Loucy (cell line): ENCODE measurements around the gene TMEM245.

Experiments used
- H2AFZ ChIP-seq: fragments of 200-600 bp; sonication (generic); 2 replicates; pipeline ENCODE4 v1.6.0; 2016; ENCODE audit warnings: antibody characterized with exemption, mild to moderate bottlenecking, low read length, moderate library complexity
- H3F3A ChIP-seq: fragments of 200-600 bp; 2 replicates; pipeline ENCODE4 v1.6.0; 2016; ENCODE audit warnings: antibody characterized with exemption, low read depth, mild to moderate bottlenecking
- H3K27me3 ChIP-seq: fragments of 200-600 bp; sonication (generic); 2 replicates; pipeline ENCODE4 v1.6.1; 2014; ENCODE audit warnings: low read length, mild to moderate bottlenecking; ENCODE audit not compliant: insufficient read depth, poor library complexity, severe bottlenecking
- H3K36me3 ChIP-seq: fragments of 200-600 bp; sonication (generic); 2 replicates; pipeline ENCODE4 v1.6.1; 2016; ENCODE audit warnings: low read length; ENCODE audit not compliant: insufficient read depth
- H3K4me1 ChIP-seq: fragments of 200-600 bp; sonication (generic); 2 replicates; pipeline ENCODE4 v1.5.1; 2014; ENCODE audit warnings: low read length, mild to moderate bottlenecking; ENCODE audit not compliant: insufficient read depth, poor library complexity, severe bottlenecking
- H3K4me2 ChIP-seq: fragments of 200-600 bp; sonication (generic); 2 replicates; pipeline ENCODE4 v1.6.0; 2014; ENCODE audit warnings: antibody characterized with exemption, low read length, low read depth, mild to moderate bottlenecking; ENCODE audit not compliant: poor library complexity, severe bottlenecking
- H3K4me3 ChIP-seq: fragments of 200-600 bp; sonication (generic); 2 replicates; pipeline ENCODE4 v1.5.1; 2014; ENCODE audit warnings: low read length, mild to moderate bottlenecking, mixed read lengths; ENCODE audit not compliant: poor library complexity, severe bottlenecking
- H3K79me2 ChIP-seq: fragments of 200-600 bp; sonication (generic); 2 replicates; pipeline ENCODE4 v1.6.1; 2014; ENCODE audit warnings: low read length; ENCODE audit not compliant: insufficient read depth
- H3K9ac ChIP-seq: fragments of 200-600 bp; sonication (generic); 2 replicates; pipeline ENCODE4 v1.6.0; 2014; ENCODE audit warnings: mild to moderate bottlenecking, low read depth, low read length, moderate library complexity; ENCODE audit not compliant: poor library complexity, severe bottlenecking
- H3K9me2 ChIP-seq: fragments of 200-600 bp; sonication (generic); replicated peaks from 2 replicates; pipeline ENCODE4 v1.6.1; 2016; ENCODE audit warnings: low read depth, low read length, mixed read lengths
- H3K9me3 ChIP-seq: fragments of 200-600 bp; sonication (generic); 2 replicates; pipeline ENCODE4 v1.6.1; 2014; ENCODE audit warnings: mild to moderate bottlenecking, antibody characterized with exemption, low read length, low read depth; ENCODE audit not compliant: insufficient read depth
- H4K20me1 ChIP-seq: fragments of 200-600 bp; sonication (generic); 2 replicates; pipeline ENCODE4 v1.6.0; 2014; ENCODE audit warnings: antibody characterized with exemption, low read length, mild to moderate bottlenecking; ENCODE audit not compliant: insufficient read depth, poor library complexity, severe bottlenecking
- EZH2phosphoT487 ChIP-seq: fragments of 200-600 bp; IDR thresholded peaks from 2 replicates; pipeline ENCODE4 v1.6.1; 2018; ENCODE audit warnings: antibody characterized with exemption, mild to moderate bottlenecking, moderate library complexity, borderline replicate concordance
- TF ChIP-seq, protein P1 (sequence below): fragments of 200-600 bp; sonication (generic); conservative IDR thresholded peaks from 2 replicates; pipeline ENCODE4 v1.5.1; 2014; ENCODE audit warnings: mild to moderate bottlenecking, antibody characterized with exemption, low read length

Gene TMEM245

DNA sequence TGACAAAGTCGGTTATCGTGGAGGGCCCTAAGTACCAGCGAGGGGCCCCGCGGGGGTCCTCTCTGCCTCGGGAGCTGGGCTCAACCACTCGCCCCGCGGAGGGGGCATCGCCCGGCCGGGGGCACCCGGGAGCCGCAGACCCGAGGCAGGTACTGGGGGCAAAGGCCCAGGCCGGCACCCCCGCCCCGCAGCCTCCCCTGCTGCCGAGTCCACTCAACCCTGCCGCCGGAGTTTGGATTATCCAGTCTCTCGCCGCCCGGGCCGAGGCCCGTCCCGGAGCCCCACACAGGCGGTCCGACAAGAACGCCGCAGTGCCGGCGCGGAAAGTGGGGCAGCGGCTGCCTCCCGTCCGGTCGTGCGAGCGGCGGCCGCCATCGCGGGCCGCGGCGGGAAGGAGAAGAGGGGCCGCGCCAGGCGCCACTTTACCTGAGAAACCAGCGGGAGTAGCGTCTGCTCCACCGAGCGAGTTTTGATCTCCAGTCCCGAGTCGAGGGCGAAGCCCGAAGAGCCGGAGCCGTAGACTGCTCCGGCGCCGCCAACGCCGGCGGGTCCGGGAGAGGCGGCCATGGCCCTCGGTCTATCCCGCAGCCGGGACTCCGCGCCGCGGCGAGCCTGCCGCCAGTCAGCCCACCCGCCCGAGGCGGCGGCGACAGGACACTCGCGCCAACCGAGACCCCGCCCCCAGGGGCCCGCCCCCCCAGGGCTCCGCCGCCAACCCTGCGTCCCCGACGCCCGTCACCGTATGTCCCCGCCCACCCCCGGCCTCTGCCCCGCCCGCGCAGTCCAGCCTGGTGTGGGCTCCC lies 106.7 kb downstream of the TMEM245 start, which contains the start of gene CTNNAL1:
TSS of gene CTNNAL1 (minus strand) at position 624 of the 803 bp plus-strand sequence. CDS start at position 567, 57 bp downstream.
- H3K4me3 ChIP-seq, result peak within 1 kb of the TSS; percentile 84
- peaks cover 11% of the 10 kb centered on the region; the same call in 1 of the 2 replicates for H3K79me2 ChIP-seq
- peak within 1 kb of the TSS; percentile 98 for H3K4me2 ChIP-seq
- H3K27me3 ChIP-seq, result peaks cover 16% of the 10 kb centered on the region
- TF ChIP-seq, protein P1, sequence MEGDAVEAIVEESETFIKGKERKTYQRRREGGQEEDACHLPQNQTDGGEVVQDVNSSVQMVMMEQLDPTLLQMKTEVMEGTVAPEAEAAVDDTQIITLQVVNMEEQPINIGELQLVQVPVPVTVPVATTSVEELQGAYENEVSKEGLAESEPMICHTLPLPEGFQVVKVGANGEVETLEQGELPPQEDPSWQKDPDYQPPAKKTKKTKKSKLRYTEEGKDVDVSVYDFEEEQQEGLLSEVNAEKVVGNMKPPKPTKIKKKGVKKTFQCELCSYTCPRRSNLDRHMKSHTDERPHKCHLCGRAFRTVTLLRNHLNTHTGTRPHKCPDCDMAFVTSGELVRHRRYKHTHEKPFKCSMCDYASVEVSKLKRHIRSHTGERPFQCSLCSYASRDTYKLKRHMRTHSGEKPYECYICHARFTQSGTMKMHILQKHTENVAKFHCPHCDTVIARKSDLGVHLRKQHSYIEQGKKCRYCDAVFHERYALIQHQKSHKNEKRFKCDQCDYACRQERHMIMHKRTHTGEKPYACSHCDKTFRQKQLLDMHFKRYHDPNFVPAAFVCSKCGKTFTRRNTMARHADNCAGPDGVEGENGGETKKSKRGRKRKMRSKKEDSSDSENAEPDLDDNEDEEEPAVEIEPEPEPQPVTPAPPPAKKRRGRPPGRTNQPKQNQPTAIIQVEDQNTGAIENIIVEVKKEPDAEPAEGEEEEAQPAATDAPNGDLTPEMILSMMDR, result no peak
- TF ChIP-seq EZH2phosphoT487, result no peak
- peaks cover 14% of the 10 kb centered on the region for H3K4me1 ChIP-seq
- H3K9me2 ChIP-seq, result no peaks in the 10 kb centered on the region
- peaks cover 3% of the 10 kb centered on the region for H4K20me1 ChIP-seq
- H3F3A ChIP-seq, result peaks cover 6% of the 10 kb centered on the region
- H3K9ac ChIP-seq, result peak within 1 kb of the TSS; percentile 84
- peak within 1 kb of the TSS; percentile 90 for H2AFZ ChIP-seq
- 0 out of 2 replicates have a peak, but pooled peaks cover 6% of the 10 kb centered on the region for H3K36me3 ChIP-seq
- H3K9me3 ChIP-seq, result no peaks in the 10 kb centered on the region

DNA sequence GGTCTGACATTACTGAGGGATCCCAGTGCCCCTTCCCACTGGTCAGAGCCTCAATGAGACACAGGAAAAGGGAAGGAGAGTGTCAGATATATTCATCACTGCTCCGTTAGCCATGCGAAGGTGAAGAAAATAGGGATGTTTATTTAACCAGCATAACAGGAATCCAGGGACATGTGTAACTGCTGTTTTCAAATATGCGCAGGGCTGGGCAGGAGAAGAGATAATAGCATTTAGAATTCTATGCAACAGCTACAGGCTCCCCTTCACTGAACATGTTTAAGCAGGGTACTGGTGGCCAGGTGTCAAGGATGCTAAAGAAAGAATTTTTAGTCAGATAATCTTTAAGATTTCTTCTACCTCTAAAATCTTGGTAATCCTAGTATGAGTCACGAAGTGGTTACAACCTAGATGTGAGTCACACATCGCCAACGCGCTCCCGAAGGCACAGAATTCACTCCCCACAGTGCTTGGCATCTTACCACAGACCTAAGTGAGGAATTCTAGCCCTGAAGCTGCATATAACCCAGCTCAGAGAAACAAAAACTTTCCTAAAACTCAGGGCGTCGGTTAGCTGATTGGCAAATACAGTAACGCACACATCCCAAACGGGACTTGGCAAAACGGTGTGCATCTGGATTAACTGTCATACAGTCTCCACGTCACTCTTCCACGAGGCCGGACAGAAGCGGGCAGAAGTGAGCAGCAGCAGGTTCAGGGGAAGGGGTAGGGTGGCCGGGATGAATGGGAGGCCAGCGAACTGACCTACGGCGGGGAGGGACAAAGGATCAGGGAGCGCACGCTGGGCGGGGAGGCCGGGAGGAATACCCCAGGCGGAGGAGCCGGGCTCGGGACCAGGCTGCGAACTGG lies 107.5 kb downstream of the TMEM245 start:
- H3K9me3 ChIP-seq, result no peaks in the 10 kb centered on the region
- peak overlapping the region; percentile 84 for H3K9ac ChIP-seq
- no peaks in the 10 kb centered on the region for H3K36me3 ChIP-seq
- peaks cover 3% of the 10 kb centered on the region for H4K20me1 ChIP-seq
- H3K9me2 ChIP-seq, result no peaks in the 10 kb centered on the region
- H3K4me1 ChIP-seq, result peaks cover 14% of the 10 kb centered on the region
- TF ChIP-seq EZH2phosphoT487, result no peak
- TF ChIP-seq, protein P1, result no peak
- peak overlapping the region; percentile 84 for H3K4me3 ChIP-seq
- H3K4me2 ChIP-seq, result peak overlapping the region; percentile 98
- peaks cover 16% of the 10 kb centered on the region for H3K27me3 ChIP-seq
- peaks cover 11% of the 10 kb centered on the region; the same call in 1 of the 2 replicates for H3K79me2 ChIP-seq
- peaks cover 6% of the 10 kb centered on the region for H3F3A ChIP-seq
- H2AFZ ChIP-seq, result peak overlapping the region; percentile 90

DNA sequence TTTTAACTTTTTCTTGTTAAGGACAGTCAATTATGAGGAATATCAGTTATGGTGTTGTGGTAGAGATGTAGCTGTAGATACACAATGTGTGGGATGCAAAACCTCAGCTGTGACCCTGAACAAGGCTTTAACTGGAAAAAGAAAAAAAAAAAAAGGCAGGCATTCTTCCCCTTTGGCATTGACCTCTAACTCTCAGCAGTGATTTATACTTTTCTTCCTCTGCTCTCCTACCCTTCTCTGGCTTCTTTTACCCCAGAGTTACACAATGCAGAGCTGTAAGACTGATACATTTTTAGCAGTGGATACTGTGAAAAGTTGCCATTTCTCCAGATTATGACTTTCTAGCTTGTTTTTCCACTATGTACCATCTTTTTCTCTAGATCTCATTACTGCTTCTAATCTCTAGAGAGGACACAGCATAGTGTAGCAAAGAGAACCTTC lies 108.5 kb downstream of the TMEM245 start:
- no peak overlapping the region for H3K4me3 ChIP-seq
- TF ChIP-seq, protein P1, result no peak
- no peak for TF ChIP-seq EZH2phosphoT487
- no peaks in the 10 kb centered on the region for H3K9me3 ChIP-seq
- H3K79me2 ChIP-seq, result peaks cover 11% of the 10 kb centered on the region; the same call in 1 of the 2 replicates
- H3K4me2 ChIP-seq, result peak overlapping the region; percentile 98
- no peak overlapping the region for H3K9ac ChIP-seq
- H3F3A ChIP-seq, result peaks cover 6% of the 10 kb centered on the region
- H3K4me1 ChIP-seq, result peaks cover 14% of the 10 kb centered on the region
- H3K9me2 ChIP-seq, result no peaks in the 10 kb centered on the region
- H3K36me3 ChIP-seq, result no peaks in the 10 kb centered on the region
- H2AFZ ChIP-seq, result no peak overlapping the region
- peaks cover 16% of the 10 kb centered on the region for H3K27me3 ChIP-seq
- H4K20me1 ChIP-seq, result peaks cover 3% of the 10 kb centered on the region
